ENCODE results near the gene ABCA8.
A peak's percentile ranks its signal among the peaks of the same experiment; 100 is the strongest.
"Not testable (repeated sequence)": the region's sequence is repeated elsewhere in the genome, so short reads cannot be mapped to it uniquely, and the experiment has no call there.

Gene ABCA8, protein sequence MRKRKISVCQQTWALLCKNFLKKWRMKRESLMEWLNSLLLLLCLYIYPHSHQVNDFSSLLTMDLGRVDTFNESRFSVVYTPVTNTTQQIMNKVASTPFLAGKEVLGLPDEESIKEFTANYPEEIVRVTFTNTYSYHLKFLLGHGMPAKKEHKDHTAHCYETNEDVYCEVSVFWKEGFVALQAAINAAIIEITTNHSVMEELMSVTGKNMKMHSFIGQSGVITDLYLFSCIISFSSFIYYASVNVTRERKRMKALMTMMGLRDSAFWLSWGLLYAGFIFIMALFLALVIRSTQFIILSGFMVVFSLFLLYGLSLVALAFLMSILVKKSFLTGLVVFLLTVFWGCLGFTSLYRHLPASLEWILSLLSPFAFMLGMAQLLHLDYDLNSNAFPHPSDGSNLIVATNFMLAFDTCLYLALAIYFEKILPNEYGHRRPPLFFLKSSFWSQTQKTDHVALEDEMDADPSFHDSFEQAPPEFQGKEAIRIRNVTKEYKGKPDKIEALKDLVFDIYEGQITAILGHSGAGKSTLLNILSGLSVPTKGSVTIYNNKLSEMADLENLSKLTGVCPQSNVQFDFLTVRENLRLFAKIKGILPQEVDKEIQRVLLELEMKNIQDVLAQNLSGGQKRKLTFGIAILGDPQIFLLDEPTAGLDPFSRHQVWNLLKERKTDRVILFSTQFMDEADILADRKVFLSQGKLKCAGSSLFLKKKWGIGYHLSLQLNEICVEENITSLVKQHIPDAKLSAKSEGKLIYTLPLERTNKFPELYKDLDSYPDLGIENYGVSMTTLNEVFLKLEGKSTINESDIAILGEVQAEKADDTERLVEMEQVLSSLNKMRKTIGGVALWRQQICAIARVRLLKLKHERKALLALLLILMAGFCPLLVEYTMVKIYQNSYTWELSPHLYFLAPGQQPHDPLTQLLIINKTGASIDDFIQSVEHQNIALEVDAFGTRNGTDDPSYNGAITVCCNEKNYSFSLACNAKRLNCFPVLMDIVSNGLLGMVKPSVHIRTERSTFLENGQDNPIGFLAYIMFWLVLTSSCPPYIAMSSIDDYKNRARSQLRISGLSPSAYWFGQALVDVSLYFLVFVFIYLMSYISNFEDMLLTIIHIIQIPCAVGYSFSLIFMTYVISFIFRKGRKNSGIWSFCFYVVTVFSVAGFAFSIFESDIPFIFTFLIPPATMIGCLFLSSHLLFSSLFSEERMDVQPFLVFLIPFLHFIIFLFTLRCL (N-terminal part only)

DNA sequence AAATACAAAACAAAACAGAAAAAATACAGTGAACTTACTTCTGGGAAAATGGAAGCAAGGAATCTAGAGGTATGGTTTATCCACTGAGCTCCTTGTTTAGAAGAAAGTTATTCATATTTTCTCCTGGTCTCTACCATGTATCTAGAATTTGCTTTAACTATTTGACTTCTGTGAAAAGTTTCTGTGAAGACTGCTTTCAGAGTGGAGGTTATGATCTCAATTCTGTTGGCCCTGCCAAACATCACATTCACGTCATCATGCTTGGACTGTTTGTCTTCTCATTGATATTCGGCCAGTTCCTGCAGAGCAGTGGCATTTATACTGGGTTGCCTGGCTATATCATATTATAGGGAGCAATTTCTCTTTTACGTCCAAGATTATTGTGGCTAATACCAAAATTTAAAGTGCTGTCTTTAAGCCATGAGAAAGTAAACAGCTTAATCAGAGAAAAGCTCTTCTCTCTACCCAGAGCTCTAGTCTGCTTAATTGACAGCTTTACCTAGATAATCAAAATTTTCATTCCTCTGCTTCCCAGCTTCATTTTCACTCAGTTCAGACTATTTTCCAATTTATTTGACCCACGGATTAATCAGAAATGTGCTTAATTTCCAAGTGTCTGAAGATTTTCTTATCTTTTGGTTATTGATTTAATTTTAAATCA lies at the start of gene ABCA8:
Gene ABCA8, minus strand, starts transcription at position 212 of the 661 bp plus-strand sequence. CDS start 13,358 bp downstream, outside the sequence.
- DNase-seq: peak; percentile 85

DNA sequence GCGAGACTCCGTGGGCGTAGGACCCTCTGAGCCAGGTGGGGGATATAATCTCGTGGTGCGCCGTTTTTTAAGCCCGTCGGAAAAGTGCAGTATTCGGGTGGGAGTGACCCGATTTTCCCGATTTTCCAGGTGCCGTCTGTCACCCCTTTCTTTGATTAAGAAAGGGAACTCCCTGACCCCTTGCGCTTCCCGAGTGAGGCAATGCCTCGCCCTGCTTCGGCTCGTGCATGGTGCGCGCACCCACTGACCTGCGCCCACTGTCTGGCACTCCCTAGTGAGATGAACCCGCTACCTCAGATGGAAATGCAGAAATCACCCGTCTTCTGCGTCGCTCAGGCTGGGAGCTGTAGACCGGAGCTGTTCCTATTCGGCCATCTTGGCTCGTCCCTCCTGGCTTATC lies 49.6 kb upstream of the ABCA8 start:
- DNase-seq: not testable (repeated sequence)

DNA sequence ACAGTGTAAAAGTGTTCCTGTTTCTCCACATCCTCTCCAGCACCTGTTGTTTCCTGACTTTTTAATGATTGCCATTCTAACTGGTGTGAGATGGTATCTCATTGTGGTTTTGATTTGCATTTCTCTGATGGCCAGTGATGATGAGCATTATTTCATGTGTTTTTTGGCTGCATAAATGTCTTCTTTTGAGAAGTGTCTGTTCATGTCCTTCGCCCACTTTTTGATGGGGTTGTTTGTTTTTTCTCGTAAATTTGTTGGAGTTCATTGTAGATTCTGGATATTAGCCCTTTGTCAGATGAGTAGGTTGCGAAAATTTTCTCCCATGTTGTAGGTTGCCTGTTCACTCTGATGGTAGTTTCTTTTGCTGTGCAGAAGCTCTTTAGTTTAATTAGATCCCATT lies 44.6 kb upstream of the ABCA8 start:
- not testable (repeated sequence) for DNase-seq

DNA sequence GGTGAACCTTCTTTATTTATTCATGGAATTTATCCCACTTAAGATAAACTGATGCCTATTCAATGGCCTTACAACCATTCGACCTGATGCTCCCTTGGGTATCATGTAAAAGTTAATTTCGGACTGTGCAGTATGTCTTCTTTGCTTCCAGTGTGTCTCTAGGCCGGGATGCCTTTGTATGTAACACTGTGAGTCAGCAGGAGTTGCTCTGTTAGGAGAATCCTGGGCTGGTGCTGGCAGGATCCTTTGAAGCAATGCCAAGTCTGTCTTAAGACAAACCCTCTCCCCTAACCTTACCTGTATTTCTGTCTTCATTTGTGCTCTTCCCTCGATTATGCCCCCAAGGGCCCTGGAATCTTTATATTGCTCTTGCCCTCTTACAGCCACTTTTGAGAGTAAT lies 37.9 kb upstream of the ABCA8 start:
- DNase-seq: no peak

DNA sequence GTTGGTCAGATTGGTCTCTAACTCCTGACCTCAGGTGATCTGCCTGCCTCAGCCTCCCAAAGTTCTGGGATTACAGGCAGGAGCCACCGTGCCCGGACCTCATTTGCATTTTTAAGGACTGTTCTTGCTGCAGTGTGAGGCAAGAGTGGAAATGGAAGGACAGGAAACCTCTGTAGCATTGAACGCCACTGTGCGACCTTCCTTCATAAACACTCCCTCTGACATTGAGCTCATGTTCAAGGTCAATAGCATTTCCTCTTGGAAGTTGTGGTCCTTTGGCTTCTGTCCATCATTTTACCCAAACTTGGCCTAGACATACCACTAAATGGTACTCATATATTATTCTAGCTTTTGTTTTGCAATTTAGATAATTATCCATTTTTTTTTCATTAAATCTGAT lies 32.8 kb upstream of the ABCA8 start:
- no peak for DNase-seq

DNA sequence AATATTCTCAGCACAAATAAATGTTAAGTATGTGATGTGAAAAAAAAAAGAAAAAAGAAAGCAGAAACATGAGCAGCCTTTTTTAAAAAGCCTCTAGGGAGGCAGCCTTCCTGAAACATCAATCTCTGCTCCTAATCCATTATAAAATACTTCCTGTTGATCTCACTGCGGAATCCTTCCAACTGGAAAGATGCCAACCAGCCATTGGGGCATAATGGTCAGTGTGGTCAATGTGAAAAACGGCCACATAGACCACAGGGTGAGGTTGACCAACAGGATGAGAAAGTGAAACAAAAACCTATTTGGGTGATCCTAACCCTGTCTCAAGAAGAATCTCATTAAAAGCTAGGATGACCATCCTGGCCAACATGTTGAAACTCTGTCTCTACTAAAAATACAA lies 26.1 kb upstream of the ABCA8 start:
- DNase-seq: no peak

DNA sequence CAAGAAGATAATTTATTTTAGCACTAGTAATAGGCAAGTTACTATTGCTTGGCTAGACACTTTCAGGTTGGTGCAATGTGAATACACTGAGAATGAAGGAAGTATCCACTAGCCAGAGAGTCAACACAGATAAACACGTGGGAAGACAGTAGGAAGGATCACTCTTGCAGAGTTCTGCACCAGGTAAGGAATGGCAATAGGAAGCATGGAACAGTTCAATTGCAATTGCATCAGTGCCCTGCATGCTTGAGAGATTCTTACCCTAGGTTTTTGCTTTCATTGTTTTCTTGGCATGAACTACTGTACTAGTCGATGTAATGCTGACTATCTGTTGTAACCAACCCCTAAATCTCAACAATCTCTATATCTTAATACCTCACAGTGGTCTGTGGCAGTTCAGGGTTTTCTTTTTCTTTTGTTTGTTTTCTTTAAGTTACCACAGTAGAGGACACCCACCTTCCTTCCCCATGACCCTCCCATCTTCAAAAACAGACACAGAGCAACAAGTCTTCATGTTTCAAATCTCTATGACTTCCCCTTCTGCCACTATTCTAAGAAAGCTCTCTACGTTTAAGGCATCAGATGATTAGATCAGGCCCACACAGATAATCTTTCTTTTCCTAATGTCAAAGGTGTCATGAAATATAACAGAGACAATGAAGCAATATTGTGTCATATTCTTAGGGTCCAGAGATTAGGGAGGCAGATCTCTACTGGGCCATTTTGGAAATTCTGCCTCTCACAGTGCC lies 18.1 kb upstream of the ABCA8 start:
- DNase-seq: no peak

DNA sequence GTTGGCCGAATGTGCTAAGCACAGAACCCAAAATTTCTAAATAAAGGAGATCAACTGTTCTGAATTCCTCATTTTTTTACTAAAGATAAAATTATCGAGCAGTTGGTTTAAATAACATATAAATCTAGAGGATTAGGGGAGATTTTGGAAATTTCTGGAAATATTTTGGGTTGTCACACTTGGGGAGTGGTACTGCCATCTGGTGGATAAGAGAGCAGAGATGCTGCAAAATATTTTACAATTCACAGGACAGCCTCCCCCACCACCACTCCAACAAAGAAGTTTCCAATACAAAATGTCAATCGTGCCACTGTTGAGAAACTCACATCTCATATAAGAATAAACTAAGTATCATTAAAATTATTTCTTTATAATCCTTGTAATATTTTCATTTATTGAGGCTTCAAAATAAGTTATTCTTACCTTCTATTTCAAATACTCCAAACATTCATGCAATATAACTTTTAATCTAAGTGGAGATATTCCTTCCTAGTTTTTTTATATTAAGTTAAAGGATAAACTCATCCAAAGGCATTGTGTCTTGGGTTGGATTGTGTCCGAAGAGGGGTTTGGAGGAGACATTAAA lies 17.0 kb upstream of the ABCA8 start:
- DNase-seq: peak; percentile 27

DNA sequence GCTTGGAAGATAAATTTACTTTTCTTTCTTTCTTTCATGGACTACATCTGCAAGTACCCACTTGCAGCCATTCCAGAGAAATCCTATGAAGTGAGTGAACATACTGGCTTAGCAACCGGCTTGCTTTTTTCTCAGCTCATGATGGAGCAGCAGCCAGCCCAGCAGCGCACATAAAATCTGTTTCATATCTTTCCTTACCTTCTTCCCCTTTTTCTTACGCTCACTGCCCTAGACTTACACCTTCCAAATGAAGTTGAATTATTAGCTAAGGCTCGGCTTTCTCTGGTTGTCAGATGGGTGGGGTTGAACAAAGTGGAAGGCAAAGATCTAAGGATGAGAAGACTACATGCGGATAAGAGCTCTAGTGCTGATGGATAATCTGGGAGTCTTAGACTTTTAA lies 13.9 kb upstream of the ABCA8 start:
- no peak for DNase-seq

DNA sequence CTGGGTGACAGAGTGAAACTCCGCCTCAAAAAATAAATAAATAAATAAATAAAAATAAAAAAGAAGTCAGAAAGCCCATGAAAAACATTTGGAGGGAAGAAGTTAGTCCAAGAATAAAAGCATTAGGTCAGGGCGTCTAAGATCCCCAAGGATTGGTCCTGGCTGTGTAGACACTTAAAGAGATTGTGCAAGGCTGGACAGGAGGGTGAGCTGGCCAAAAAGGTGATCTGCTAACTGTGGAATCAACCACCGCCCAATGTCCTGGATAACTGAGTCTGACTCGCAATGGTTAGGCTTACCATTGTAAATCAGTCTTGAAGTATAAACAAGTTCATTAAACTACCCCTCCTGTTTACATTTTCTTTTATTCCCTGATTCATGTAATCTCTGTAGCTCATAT lies 8.8 kb upstream of the ABCA8 start:
- no peak for DNase-seq

DNA sequence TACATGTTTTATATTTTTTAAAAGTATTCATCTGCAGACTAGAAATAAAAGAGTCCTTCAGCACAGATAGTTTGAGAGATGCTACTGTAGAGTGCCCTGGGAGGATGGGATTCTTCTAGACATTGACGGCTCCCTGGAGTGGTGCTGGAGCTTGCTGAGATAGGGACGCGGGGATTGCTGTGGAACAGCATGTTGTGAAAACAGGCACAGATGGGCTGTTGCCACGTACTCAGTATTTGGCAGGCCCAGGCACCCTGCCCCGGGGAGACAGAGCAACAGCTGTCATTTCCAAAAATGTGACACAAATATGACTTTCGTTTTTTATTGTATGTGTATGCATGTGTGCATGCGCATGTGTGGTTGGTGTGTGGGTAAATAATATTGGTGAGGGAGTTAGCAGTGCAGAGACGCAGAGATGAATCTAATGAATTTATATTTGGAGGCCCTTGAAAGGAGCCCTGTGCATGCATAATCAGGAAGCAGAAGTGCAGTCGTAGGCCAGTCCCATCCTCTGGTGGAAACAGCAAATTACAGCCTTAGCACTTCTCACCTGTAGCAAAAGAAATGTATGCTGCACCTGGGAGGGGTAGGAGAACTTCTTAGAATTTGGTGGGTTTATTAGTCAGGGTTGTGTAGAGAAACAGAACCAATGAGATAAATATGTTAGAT lies 6.2 kb upstream of the ABCA8 start:
- peak; percentile 12 for DNase-seq

DNA sequence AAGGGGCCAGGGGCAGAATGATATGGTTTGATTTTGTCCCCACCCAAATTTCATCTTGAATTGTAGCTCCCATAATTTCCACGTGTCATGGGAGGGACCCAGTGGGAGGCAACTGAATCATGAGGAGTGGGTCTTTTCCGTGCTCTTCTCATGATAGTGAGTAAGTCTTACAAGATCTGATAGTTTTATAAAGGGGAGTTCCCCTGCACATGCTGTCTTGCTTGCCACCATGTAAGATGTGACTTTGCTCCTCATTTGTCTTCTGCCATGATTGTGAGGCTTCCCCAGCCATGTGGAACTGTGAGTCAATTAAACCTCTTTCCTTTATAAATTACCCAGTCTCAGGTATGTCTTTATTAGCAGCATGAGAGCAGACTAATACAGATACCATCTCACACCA lies 3.9 kb upstream of the ABCA8 start:
- not testable (repeated sequence) for DNase-seq

DNA sequence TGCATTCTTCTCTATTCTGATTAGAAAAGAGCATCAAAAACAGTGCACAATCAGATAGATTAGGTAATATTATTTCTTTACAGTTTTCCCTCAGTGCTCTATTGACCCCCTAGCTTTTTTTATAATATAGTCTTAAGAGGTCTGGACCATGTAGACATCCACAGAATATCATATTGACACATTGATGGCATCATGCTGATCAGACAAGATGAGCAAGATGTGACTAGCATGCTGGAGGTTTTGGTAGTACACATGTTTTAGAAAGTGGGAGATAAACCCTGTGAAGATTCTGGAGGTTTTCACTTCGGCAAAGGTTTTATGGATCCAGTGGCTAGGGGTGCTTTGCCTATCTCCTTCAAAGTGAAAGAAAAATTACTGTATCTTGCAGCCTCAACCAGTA lies 2.8 kb upstream of the ABCA8 start:
- no peak for DNase-seq

DNA sequence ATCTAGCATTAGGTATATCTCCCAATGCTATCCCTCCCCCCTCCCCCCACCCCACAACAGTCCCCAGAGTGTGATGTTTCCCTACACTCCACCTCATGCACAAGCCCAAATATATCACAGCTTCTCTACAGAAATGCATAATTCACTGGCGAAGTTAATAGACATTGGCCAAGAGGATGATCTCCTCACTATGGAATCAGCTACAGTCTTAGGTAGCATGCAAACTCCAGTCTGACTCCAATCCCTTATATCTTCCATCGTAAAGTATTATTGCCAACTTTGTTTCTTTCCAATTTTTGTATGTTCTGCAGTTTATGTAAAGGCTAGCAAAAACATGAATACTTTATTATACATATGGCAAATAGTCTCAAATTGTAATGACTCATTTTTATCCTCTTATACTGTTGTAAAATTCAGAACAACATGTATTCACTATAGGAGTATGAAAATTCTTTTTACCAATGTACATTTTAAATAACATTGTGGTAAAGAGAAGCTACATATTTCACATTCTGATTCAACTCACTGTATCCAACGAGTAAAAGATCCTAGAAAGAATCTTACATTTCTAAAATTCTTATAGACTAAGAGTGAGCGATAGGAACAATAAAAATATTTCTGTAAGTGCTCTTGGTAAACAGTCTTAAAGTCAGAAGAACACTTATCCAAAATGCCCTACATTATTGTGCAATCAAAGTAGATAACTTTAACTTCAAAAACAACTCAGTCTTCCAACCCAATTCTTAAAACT lies 871 bp downstream of the ABCA8 start:
- DNase-seq: no peak

DNA sequence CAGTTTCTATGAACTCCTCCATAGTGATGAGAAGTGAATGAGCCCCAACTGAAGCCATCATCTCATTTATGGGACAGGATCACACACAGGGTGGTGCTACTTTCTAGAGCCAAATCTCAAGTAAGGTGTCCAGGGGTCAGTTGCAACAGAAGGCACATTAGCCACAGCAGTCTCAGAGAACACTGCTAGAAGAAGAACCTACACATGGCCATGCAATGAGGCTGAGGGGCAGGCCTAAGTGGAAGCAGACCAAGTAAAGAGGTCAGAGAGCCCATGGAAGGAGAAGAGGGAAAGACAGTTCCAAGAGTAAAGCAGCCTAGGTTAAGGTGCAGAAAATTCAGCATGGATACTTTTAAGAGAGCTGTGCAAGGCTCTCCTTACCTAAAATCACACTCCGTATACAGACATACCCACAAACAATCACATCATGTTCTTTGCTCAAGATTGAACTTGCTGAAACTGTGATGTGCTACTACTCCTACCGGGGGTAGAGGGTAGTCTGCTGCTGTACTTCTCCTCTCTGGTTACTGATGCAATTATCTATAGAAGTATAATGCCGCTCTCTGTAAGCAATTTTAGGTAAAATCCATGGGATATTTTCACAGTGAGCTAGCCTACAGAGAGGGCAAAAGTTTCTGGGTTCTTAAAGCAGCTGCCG lies 1.7 kb downstream of the ABCA8 start:
- no peak for DNase-seq

DNA sequence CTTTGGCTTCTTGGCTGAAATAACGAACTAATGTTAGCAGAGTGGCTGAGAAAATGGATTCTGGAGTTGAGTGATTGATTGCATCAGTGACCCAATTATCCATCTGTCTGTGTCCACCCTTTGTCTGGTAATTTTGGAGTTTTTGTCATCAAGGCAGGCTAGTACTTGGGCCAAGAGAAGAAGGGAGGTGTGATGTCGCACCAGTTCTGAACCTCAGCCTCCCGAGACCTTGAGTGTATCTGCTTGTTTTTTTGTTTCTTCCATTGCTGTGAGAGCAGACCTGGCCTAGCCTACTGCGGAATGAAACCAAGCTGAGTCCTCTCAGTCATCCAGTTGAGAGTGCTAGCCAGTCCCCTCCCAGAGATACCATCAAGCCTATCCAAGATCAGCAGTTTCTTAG lies 4.5 kb downstream of the ABCA8 start:
- DNase-seq: no peak

DNA sequence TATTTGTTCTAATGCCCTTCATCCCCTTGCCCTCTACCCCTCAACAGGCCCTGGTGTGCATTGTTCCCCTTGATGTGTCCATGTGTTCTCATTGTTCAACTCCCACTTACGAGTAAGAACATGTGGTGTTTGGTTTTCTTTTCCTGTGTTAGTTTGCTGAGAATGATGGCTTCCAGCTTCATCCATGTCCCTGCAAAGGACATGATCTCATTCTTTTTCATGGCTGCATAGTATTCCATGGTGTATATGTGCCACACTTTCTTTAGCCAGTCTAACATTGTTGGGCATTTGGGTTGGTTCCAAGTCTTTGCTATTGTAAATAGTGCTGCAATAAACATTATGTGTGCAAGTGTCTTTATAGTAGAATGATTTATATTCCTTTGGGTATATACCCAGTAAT lies 7.3 kb downstream of the ABCA8 start:
- not testable (repeated sequence) for DNase-seq

DNA sequence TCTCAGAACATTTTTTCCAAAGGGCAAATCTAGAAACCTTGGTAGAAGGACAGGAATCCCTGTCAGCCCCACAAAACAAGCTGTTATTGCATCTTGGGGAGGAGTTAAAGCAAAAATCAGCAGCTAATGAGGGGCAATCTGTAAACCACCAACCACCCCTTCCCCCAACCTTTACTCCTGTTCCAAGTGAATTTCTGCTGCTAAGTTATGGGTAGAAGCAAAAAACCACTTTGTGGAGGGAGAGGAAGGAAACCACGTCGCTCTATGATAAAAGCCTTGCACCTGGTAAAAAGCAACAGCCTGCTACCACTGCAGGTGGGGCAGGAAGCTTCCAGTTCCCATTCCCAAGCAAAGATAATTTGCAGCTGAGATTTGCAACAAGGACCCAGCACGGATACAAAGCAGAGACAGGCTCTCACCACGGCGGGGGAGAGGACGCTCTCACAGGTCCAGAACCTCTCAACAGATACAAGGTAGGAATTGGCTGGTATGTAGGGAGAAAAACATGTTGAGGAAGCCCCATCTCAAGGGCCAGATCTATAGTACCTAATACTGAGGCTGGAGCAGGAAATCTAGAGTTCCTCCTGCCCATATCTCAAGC lies 10.7 kb downstream of the ABCA8 start:
- DNase-seq: no peak

DNA sequence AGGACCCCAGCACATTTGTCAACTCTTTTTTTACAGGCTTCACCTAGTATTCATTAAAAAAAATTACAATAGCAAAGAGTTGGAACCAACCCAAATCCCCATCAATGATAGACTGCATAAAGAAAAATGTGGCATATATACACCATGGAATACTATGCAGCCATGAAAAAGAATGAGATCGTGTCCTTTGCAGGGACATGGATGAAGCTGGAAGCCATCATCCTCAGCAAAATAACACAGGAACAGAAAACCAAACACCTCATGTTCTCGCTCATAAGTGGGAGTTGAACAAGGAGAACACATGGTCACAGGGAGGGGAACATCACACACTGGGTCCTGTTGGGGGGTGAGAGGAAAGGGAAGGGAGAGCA lies 11.4 kb downstream of the ABCA8 start:
- DNase-seq: not testable (repeated sequence)

All from midbrain (tissue), 1 donor.